HG02885 (cell line): Measurements from ENCODE around the gene SCARF1.

Source experiments
- ATAC-seq: cut with Tn5 transposase; IDR thresholded peaks from one replicate; pipeline ENCODE4 v1.9.1; 2021; ENCODE audit warnings: mild to moderate bottlenecking; ENCODE audit not compliant: unreplicated experiment, poor library complexity

SCARF1 gene

GRCh38 chr17:1648963-1649843, 3.7 kb upstream of the SCARF1 start:
- ATAC-seq, result peak; percentile 76

- ATAC-seq, result no peak
Observed at GRCh38 chr17:1648173-1648962, 2.8 kb upstream of the SCARF1 start.

GRCh38 chr17:1647802-1648171, 2.3 kb upstream of the SCARF1 start:
- ATAC-seq, result no peak

GRCh38 chr17:1646199-1646875, 805 bp upstream of the SCARF1 start:
- no peak for ATAC-seq

GRCh38 chr17:1644493-1645206, 882 bp downstream of the SCARF1 start:
- no peak for ATAC-seq

- no peak for ATAC-seq
Observed at GRCh38 chr17:1643999-1644492, 1.5 kb downstream of the SCARF1 start.

- peak; percentile 39 for ATAC-seq
Observed at GRCh38 chr17:1643293-1643998, 2.1 kb downstream of the SCARF1 start.

GRCh38 chr17:1641065-1641403, 4.5 kb downstream of the SCARF1 start:
- no peak for ATAC-seq

GRCh38 chr17:1640329-1641064, 5.0 kb downstream of the SCARF1 start:
- no peak for ATAC-seq

- ATAC-seq, result no peak
Observed at GRCh38 chr17:1639549-1640180, 5.9 kb downstream of the SCARF1 start.

GRCh38 chr17:1638624-1639300, 6.8 kb downstream of the SCARF1 start:
- no peak for ATAC-seq

- no peak for ATAC-seq
Observed at GRCh38 chr17:1638171-1638590, 7.4 kb downstream of the SCARF1 start.

- ATAC-seq, result no peak
Observed at GRCh38 chr17:1636732-1637285, 8.7 kb downstream of the SCARF1 start.

- no peak for ATAC-seq
Observed at GRCh38 chr17:1635675-1636465, 9.7 kb downstream of the SCARF1 start.

GRCh38 chr17:1634841-1635650, 10.5 kb downstream of the SCARF1 start:
- no peak for ATAC-seq

GRCh38 chr17:1630662-1631061, 14.9 kb downstream of the SCARF1 start:
- no peak for ATAC-seq
